ENCODE measurements around the gene INMT.

GRCh38 chr7:30772984-30773383 is 21.0 kb downstream of the INMT start:
- TF ChIP-seq CTCF (IDR thresholded peaks at IDR 0.05) (no peak), EZH2 (IDR thresholded peaks at IDR 0.05; ENCODE audit: borderline replicate concordance, insufficient read depth, low read depth, low read length, poor library complexity, severe bottlenecking) (no peak)
